Measurements from ENCODE around the gene PDE8A. TPM values are rescaled to one million over a fixed set of nuclear protein-coding genes. Genes with fewer than 3 reads are reported as not detected.

PDE8A gene
- total and polyA plus RNA-seq, 10 of the 15 experiments (the other 5 are each of a cell fraction or from before 2014, with no cell fraction given): 6.7 to 69.2 (median 27.2) TPM

- POLR2A ChIA-PET: interaction anchor here (5.3 to 6.1 kb wide), 2 partner anchors 14 to 19 kb away, joined by 34 to 39 read pairs; no protein-coding TSS in a partner anchor
- no peak overlapping the region for H3K4me2 ChIP-seq (ENCODE audit: control insufficient read depth, insufficient read depth)
- in situ Hi-C loops (cut with MboI): no loop called here
These were observed 25.0 kb downstream of the PDE8A start for GRCh38 chr15:85006655-85007054.

GRCh38 chr15:85007137-85007536, 25.5 kb downstream of the PDE8A start:
- Histone ChIP-seq H3K9ac (ENCODE audit: control insufficient read depth, insufficient read depth, low read length) (no peak overlapping the region), H3K4me2 (ENCODE audit: control insufficient read depth, insufficient read depth) (no peak overlapping the region), H2AFZ (ENCODE audit: control insufficient read depth, low read depth, low read length) (no peak overlapping the region), H3K4me3 (no peak overlapping the region), H3K27me3 (replicated peaks in 1 of 2; ENCODE audit: control insufficient read depth in 2 of 2, insufficient read depth in 2 of 2, low read length in 1 of 2) (no peaks in the 10 kb centered on the region), H3K4me1 (ENCODE audit: control insufficient read depth, insufficient read depth, low read length) (peaks cover 55% of the 10 kb centered on the region), H3K27ac (ENCODE audit: control insufficient read depth, insufficient read depth) (no peak overlapping the region), H3K9me3 (replicated peaks; ENCODE audit: control insufficient read depth, insufficient read depth, low read length) (no peaks in the 10 kb centered on the region), H3K36me3 (ENCODE audit: control insufficient read depth in 2 of 2, insufficient read depth in 2 of 2, low read length in 1 of 2) (no peaks in the 10 kb centered on the region; a peak in 1 of 4 replicates), H4K20me1 (ENCODE audit: control insufficient read depth, insufficient read depth) (no peaks in the 10 kb centered on the region), H3K79me2 (ENCODE audit: control insufficient read depth, insufficient read depth, low read length) (peaks cover 59% of the 10 kb centered on the region)
- 95% methylated on average over 5 of the region's 5 CpGs for WGBS (ENCODE audit: insufficient coverage, insufficient replicate concordance, low lambda C conversion rate, missing lambda C conversion rate)
- TF ChIP-seq NFXL1 (IDR thresholded peaks at IDR 0.05; ENCODE audit: borderline replicate concordance): no peak
- TF ChIP-seq MLLT1 (IDR thresholded peaks at IDR 0.05): no peak
- no peak for TF ChIP-seq BCL3 (IDR thresholded peaks at IDR 0.05; ENCODE audit: borderline replicate concordance, insufficient read depth, low read depth, low read length, poor library complexity, severe bottlenecking)
- no peak for TF ChIP-seq SMAD1 (IDR thresholded peaks at IDR 0.05; ENCODE audit: low read depth, partially characterized antibody)
- ChIA-PET RAD21 (ENCODE audit: unreplicated experiment) (interaction anchor here (0.7 to 3.2 kb wide), 3 partner anchors 11 to 27 kb away, joined by 3 to 18 read pairs (median 3); no protein-coding TSS in a partner anchor), CTCF (interaction anchor here (1.0 to 3.7 kb wide), 6 partner anchors 11 to 38 kb away, joined by 4 to 21 read pairs (median 4); no protein-coding TSS in a partner anchor), SMC1A (ENCODE audit: uncharacterized antibody, unreplicated experiment) (interaction anchor here (1.1 to 4.6 kb wide), 10 partner anchors 13 to 40 kb away, joined by 3 to 27 read pairs (median 7); no protein-coding TSS in a partner anchor), POLR2A (interaction anchor here (0.5 to 6.1 kb wide), 5 partner anchors 15 to 372 kb away, joined by 3 to 39 read pairs (median 8); no protein-coding TSS in a partner anchor)
- DNase-seq (ENCODE audit: low read depth, low spot score) (no peak), ATAC-seq (no peak), FAIRE-seq (no peak)
- in situ Hi-C loops (cut with MboI): no loop called here
- BruUV-seq (replicated peaks): no TSS peak
- intact Hi-C loops (cut with micrococcal nuclease; ENCODE audit: unreplicated experiment): no loop called here

More at GRCh38 chr15:85006655-85007054, 25.0 kb downstream of the PDE8A start:
- no peaks in the 10 kb centered on the region; a peak in 1 of 4 replicates for H3K36me3 ChIP-seq (ENCODE audit: control insufficient read depth in 2 of 2, insufficient read depth in 2 of 2, low read length in 1 of 2)
- peaks cover 59% of the 10 kb centered on the region for H3K79me2 ChIP-seq (ENCODE audit: control insufficient read depth, insufficient read depth, low read length)
- peaks cover 57% of the 10 kb centered on the region for H3K4me1 ChIP-seq (ENCODE audit: control insufficient read depth, insufficient read depth, low read length)
- DNase-seq (ENCODE audit: low read depth, low spot score) (no peak), ATAC-seq (no peak), FAIRE-seq (no peak)
- SMC1A ChIA-PET (ENCODE audit: uncharacterized antibody, unreplicated experiment): interaction anchor here (1.1 to 5.4 kb wide), 7 partner anchors 12 to 40 kb away, joined by 3 to 33 read pairs (median 9); no protein-coding TSS in a partner anchor
- RAD21 ChIA-PET (ENCODE audit: unreplicated experiment): interaction anchor here (1.0 to 3.2 kb wide), 3 partner anchors 10 to 37 kb away, joined by 3 to 18 read pairs (median 9); no protein-coding TSS in a partner anchor
- H3K9me3 ChIP-seq (replicated peaks; ENCODE audit: control insufficient read depth, insufficient read depth, low read length): no peaks in the 10 kb centered on the region
- no peak overlapping the region for H3K27ac ChIP-seq (ENCODE audit: control insufficient read depth, insufficient read depth)
- H3K9ac ChIP-seq (ENCODE audit: control insufficient read depth, insufficient read depth, low read length): no peak overlapping the region
- intact Hi-C loops (cut with micrococcal nuclease; ENCODE audit: unreplicated experiment): no loop called here
- CTCF ChIA-PET: interaction anchor here (1.0 to 3.7 kb wide), 4 partner anchors 11 to 39 kb away, joined by 4 to 21 read pairs (median 4); no protein-coding TSS in a partner anchor
- no TSS peak for BruUV-seq (replicated peaks)
- H2AFZ ChIP-seq (ENCODE audit: control insufficient read depth, low read depth, low read length): no peak overlapping the region
- no peaks in the 10 kb centered on the region for H4K20me1 ChIP-seq (ENCODE audit: control insufficient read depth, insufficient read depth)
- TF ChIP-seq FOXM1 (IDR thresholded peaks at IDR 0.05; ENCODE audit: low read depth, low read length): no peak
- H3K27me3 ChIP-seq (replicated peaks in 1 of 2; ENCODE audit: control insufficient read depth in 2 of 2, insufficient read depth in 2 of 2, low read length in 1 of 2): no peaks in the 10 kb centered on the region
- H3K4me3 ChIP-seq: no peak overlapping the region
- 87% methylated on average over 3 of the region's 3 CpGs for WGBS (ENCODE audit: insufficient coverage, insufficient replicate concordance, low lambda C conversion rate, missing lambda C conversion rate)
